Gastrocnemius medialis (tissue), 4 donors: ENCODE results near the gene IGF1R. TPM values are rescaled to one million over a fixed set of nuclear protein-coding genes. Genes with fewer than 3 reads are reported as not detected.
A peak's percentile ranks its signal among the peaks of the same experiment; 100 is the strongest.
"Not testable (repeated sequence)": the region's sequence is repeated elsewhere in the genome, so short reads cannot be mapped to it uniquely, and the experiment has no call there.

Source experiments
- ATAC-seq, 2 donors: fragments of 150-250 bp; one replicate each; pipeline ENCODE4 v1.9.1; 2016
- DNase-seq, 2 donors: peaks; one replicate each; pipeline ENCODE4 v3.0.0-alpha.2; 2019
- H3K27ac ChIP-seq, 4 donors: fragments of 200-600 bp; sonication (generic); 1 replicate in 1 of 4; 2 replicates in 3 of 4; pipeline ENCODE4 v1.5.1; 2016 to 2018; ENCODE audit warnings: mild to moderate bottlenecking in 2 of 4, moderate library complexity in 1 of 4
- H3K27me3 ChIP-seq, 3 donors: fragments of 200-600 bp; sonication (generic) in 2 of 3; 1 replicate in 1 of 3; 2 replicates in 2 of 3; pipeline versions ENCODE4 v1.5.1 to v1.6.0; 2016 to 2019; ENCODE audit warnings: mild to moderate bottlenecking in 1 of 3, moderate library complexity in 1 of 3
- H3K36me3 ChIP-seq, 2 donors: fragments of 200-600 bp; sonication (generic) in 1 of 2; one replicate each; pipeline ENCODE4 v1.5.1; 2017 to 2018
- H3K4me1 ChIP-seq, 2 donors: fragments of 200-600 bp; sonication (generic) in 1 of 2; one replicate each; pipeline ENCODE4 v1.5.1; 2016 to 2017; ENCODE audit warnings: mild to moderate bottlenecking in 2 of 2
- H3K4me3 ChIP-seq, 4 donors: fragments of 200-600 bp; sonication (generic) in 3 of 4; 1 replicate in 1 of 4; 2 replicates in 3 of 4; pipeline ENCODE4 v1.5.1; 2016 to 2019; ENCODE audit warnings: mild to moderate bottlenecking in 2 of 4
- H3K9me3 ChIP-seq, 3 donors: fragments of 200-600 bp; sonication (generic) in 2 of 3; 1 replicate in 1 of 3; 2 replicates in 2 of 3; pipeline ENCODE4 v1.5.1; 2016 to 2019
- POLR2A ChIP-seq, 2 donors: fragments of 450-650 bp; IDR thresholded peaks; one replicate each; pipeline ENCODE4 v1.6.1; 2017; ENCODE audit warnings: antibody characterized with exemption in 2 of 2, mild to moderate bottlenecking in 2 of 2, moderate library complexity in 2 of 2
- in situ Hi-C, 4 donors: fragments of 200-750 bp; cut with MboI; loops; one replicate each; pipeline versions ENCODE4 v1.15.0 to v1.8.0; 2017; ENCODE audit warnings: low sequenced_read_pairs in 4 of 4
- intact Hi-C: fragments of 100-400 bp; cut with DNase I; formaldehyde crosslinking; loops from one replicate; pipeline ENCODE4 v1.15.1; 2023; ENCODE audit warnings: low total_unique reads
- total RNA-seq, 4 donors: library from RNA; depleted of rRNA; stranded (reverse); fragments of >200 nt; gene quantifications; one replicate each; pipeline versions ENCODE4 v1.1.0 to v1.2.3, GENCODE V29; 2016
- TF ChIP-seq, protein P1 (sequence below), 5 experiments: fragments of 450-650 bp in 3 of 5; fragments of 200-600 bp in 2 of 5; sonication (generic) in 2 of 5; IDR thresholded peaks in 4 of 5; conservative IDR thresholded peaks in 1 of 5; 1 replicate in 4 of 5; 2 replicates in 1 of 5; pipeline ENCODE4 v1.5.1; 2016 to 2019; ENCODE audit warnings: antibody characterized with exemption in 5 of 5, mild to moderate bottlenecking in 3 of 5, moderate library complexity in 3 of 5

The IGF1R gene
- total RNA-seq, 4 donors from 2014 or later: 10.1 to 50.4 (median 12.3) TPM

- peaks cover 14 to 25% of the 10 kb centered on the region in 2 donors for H3K4me1 ChIP-seq
- peak overlapping the region; percentile 70 to 81 (median 71) for H3K27ac ChIP-seq
- ATAC-seq (peak; percentile 57 to 79), DNase-seq (peak in 1 of 2 donors; percentile 31)
- intact Hi-C loops (no loop called here), in situ Hi-C loops (no loop called here)
- TF ChIP-seq POLR2A (IDR thresholded peaks at IDR 0.05): no peak
- TF ChIP-seq, protein P1, sequence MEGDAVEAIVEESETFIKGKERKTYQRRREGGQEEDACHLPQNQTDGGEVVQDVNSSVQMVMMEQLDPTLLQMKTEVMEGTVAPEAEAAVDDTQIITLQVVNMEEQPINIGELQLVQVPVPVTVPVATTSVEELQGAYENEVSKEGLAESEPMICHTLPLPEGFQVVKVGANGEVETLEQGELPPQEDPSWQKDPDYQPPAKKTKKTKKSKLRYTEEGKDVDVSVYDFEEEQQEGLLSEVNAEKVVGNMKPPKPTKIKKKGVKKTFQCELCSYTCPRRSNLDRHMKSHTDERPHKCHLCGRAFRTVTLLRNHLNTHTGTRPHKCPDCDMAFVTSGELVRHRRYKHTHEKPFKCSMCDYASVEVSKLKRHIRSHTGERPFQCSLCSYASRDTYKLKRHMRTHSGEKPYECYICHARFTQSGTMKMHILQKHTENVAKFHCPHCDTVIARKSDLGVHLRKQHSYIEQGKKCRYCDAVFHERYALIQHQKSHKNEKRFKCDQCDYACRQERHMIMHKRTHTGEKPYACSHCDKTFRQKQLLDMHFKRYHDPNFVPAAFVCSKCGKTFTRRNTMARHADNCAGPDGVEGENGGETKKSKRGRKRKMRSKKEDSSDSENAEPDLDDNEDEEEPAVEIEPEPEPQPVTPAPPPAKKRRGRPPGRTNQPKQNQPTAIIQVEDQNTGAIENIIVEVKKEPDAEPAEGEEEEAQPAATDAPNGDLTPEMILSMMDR (IDR thresholded peaks at IDR 0.05 in 4 of 5, conservative IDR thresholded peaks at IDR 0.05 in 1 of 5): no peak
- no peaks in the 10 kb centered on the region for H3K9me3 ChIP-seq
- no peaks in the 10 kb centered on the region for H3K36me3 ChIP-seq
- H3K4me3 ChIP-seq: no peak overlapping the region
- H3K27me3 ChIP-seq: no peaks in the 10 kb centered on the region
Observed at GRCh38 chr15:98997755-98998154, 349.4 kb downstream of the IGF1R start.

- in situ Hi-C loops: no loop called here
- intact Hi-C loops: no loop called here
- no peaks in the 10 kb centered on the region for H3K36me3 ChIP-seq
- DNase-seq: no peak
- no peak for TF ChIP-seq POLR2A (IDR thresholded peaks at IDR 0.05)
- TF ChIP-seq, protein P1 (IDR thresholded peaks at IDR 0.05 in 4 of 5, conservative IDR thresholded peaks at IDR 0.05 in 1 of 5): no peak
- H3K4me3 ChIP-seq: no peak overlapping the region
- peaks cover 14 to 26% of the 10 kb centered on the region in 2 donors for H3K4me1 ChIP-seq
- no peaks in the 10 kb centered on the region for H3K27me3 ChIP-seq
- no peak for ATAC-seq
- no peaks in the 10 kb centered on the region for H3K9me3 ChIP-seq
- H3K27ac ChIP-seq: peak overlapping the region; percentile 70 to 81 (median 71)
Observed at GRCh38 chr15:98998279-98998678, 349.9 kb downstream of the IGF1R start.

DNA sequence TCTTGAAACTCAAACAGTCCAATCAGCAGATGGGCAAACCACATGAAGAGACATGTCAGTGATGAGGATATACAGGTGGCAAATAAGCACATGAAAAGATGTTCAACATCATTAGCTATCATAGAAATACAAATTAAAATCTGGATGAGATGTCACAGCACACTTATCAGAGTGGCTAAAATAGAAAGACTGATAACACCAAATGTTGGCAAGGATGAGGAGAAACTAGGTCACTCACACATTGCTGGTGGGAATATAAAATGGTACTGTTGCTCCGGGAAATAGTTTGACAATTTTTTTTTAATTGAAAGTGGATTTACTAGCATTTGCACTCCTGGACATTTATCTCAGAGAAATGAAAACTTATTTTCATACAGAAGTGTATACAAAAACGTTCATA lies 350.9 kb downstream of the IGF1R start:
- Histone ChIP-seq H3K27me3 (no peaks in the 10 kb centered on the region), H3K27ac (peak overlapping the region in 1 of 4 donors; percentile 81), H3K4me3 (no peak overlapping the region), H3K9me3 (no peaks in the 10 kb centered on the region), H3K36me3 (no peaks in the 10 kb centered on the region), H3K4me1 (peaks cover 14 to 26% of the 10 kb centered on the region in 2 donors)
- DNase-seq (no peak), ATAC-seq (no peak)
- intact Hi-C loops: no loop called here
- TF ChIP-seq, protein P1 (IDR thresholded peaks at IDR 0.05 in 4 of 5, conservative IDR thresholded peaks at IDR 0.05 in 1 of 5): no peak
- TF ChIP-seq POLR2A (IDR thresholded peaks at IDR 0.05): no peak
- in situ Hi-C loops: no loop called here

GRCh38 chr15:99002226-99002625 lies 353.9 kb downstream of the IGF1R start:
- H3K27ac ChIP-seq: peak overlapping the region; percentile 31 to 59 (median 44)
- ATAC-seq (no peak), DNase-seq (no peak)
- no peaks in the 10 kb centered on the region for H3K9me3 ChIP-seq
- TF ChIP-seq POLR2A (IDR thresholded peaks at IDR 0.05): no peak
- TF ChIP-seq, protein P1 (IDR thresholded peaks at IDR 0.05 in 4 of 5, conservative IDR thresholded peaks at IDR 0.05 in 1 of 5): no peak
- intact Hi-C loops: no loop called here
- in situ Hi-C loops: no loop called here
- no peaks in the 10 kb centered on the region for H3K36me3 ChIP-seq
- H3K4me1 ChIP-seq: peaks cover 22 to 35% of the 10 kb centered on the region in 2 donors
- H3K27me3 ChIP-seq: no peaks in the 10 kb centered on the region
- H3K4me3 ChIP-seq: no peak overlapping the region

DNA sequence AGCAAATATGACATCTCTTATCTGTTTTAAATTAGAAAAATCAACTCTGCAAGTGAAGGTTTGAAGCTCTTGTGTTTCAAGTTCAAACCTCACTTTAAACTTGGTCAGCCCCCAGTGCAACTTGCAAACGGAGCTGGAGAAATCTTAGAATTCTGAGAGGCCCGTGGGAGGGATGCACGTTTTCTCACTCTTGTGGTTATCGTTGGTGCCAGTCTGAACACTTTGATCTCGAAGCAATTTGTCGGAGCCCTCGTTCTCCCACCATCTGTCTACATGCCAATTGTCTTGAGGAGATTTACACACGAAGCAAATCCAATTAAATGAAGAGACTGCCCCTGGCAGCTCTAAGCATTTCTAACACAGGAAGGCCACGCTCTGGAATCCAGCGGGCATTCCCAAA lies 355.0 kb downstream of the IGF1R start:
- in situ Hi-C loops, H3K9me3 ChIP-seq, DNase-seq, H3K36me3 ChIP-seq, intact Hi-C loops, H3K27me3 ChIP-seq, H3K4me3 ChIP-seq, ATAC-seq: not testable (repeated sequence)
- H3K27ac ChIP-seq: peak overlapping the region in 3 of 4 donors; percentile 28 to 66 (median 50)
- peaks cover 11 to 24% of the 10 kb centered on the region in 2 donors for H3K4me1 ChIP-seq
